GM21619 (cell line): ENCODE results near the gene KIF26A.
"Not testable (repeated sequence)": the region's sequence is repeated elsewhere in the genome, so short reads cannot be mapped to it uniquely, and the experiment has no call there.

ENCODE experiments used
- ATAC-seq: cut with Tn5 transposase; IDR thresholded peaks from one replicate; pipeline ENCODE4 v1.9.1; 2021; ENCODE audit not compliant: unreplicated experiment

Gene KIF26A

DNA sequence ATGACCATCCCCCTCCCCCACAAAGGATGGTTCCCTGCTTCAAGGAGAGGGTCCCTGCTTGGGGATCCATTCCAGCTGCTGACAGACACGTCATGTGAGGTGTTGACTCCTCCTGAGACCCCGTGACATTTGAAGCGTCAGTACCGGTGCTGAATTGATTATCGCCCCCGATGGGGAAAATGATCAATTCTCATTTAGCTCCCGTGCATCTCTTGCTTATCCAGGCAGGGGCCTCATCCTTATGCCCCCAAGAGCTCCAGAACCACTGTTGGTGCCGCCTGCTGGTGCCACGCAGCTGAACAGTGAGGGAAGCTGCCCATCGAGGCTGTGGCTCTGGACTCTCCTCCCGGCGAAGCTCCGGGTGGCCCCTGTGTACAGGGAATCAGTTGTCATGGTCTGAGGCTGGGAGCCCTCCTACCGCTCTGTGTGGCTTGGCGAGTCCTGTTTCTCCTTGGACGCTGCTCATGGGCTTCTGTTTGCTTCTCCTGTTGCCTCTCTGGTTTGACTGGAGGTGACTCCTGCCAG, 4.6 kb downstream of the KIF26A start:
- no peak for ATAC-seq

GRCh38 chr14:104143521-104144452, 5.4 kb downstream of the KIF26A start:
- ATAC-seq: no peak

- ATAC-seq: no peak
Observed at GRCh38 chr14:104144453-104144790, 6.0 kb downstream of the KIF26A start.

- no peak for ATAC-seq
Observed at GRCh38 chr14:104144911-104145825, 6.8 kb downstream of the KIF26A start.

GRCh38 chr14:104145826-104146601, 7.6 kb downstream of the KIF26A start:
- ATAC-seq: no peak

DNA sequence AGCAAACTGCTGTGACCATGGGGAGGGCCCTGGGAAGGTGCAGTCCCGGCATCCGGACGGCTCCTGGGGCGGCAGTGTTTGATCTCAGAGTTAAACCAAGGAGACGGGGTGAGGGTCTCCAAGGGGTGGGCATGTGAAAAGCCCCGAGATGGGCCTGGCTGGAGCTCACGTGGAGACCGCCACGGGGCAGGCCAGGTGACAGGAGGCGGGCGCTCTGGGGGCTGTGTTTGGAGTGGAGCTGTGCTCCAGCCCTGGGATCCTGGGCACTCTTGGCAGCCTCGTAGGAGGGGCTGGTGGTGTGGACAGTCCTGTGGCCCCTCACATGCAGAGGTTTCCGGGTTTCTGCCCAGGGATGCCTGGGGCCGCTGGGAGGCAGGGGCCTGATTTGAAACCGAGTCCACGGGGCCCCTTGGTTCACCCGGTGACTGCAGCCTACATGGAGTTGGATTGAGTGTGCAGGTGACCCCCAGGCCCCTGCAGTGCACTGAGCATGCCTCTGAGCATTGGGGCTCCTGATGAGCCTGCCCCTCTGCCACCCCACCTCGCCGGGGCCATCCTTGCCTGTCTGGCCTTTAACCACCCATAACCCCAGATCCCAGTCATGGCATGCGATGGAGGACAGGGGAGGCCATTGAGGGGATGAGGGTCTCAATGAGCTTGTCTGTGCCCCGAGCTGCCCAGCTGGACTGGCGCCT, 8.4 kb downstream of the KIF26A start:
- no peak for ATAC-seq

DNA sequence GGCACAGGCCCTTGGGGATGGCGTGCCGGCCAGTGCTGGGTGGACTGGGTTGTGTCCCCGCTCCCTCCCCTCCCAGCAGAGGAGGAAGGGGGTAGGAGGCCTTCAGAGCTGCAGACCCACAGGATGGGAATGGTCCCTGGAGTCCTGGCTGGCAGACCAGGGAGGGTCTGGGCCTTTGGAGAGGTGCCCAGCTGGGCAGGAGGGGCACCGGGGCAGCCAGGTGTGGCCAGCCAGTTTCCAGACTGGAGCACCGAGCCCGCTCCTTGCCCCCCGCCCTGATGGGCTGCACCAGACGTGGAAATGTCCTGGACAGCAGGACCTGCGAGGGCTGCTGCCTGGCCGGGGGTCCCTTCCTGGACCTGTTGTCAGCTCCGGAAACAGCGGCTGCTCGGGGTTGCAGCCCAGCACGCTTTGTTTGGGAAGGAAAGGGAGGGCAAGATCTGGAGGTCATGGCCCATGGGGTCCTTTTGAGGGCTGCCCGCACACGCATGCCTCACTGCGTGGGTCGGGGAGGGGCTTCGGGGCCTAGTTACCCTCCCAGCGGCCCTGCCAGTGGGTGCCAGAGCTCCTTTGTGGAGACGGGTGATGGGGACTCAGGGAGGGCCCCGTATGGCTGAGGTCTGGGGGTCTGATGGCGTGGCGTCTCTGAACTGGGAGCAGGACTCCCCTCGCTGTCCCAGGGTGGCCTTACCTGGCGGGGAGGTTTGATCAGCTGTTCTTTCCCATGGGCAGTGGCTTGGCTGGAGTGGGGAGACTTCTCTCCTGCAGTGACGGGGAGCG, 9.1 kb downstream of the KIF26A start:
- ATAC-seq: no peak

GRCh38 chr14:104148433-104149277, 10.3 kb downstream of the KIF26A start:
- no peak for ATAC-seq

DNA sequence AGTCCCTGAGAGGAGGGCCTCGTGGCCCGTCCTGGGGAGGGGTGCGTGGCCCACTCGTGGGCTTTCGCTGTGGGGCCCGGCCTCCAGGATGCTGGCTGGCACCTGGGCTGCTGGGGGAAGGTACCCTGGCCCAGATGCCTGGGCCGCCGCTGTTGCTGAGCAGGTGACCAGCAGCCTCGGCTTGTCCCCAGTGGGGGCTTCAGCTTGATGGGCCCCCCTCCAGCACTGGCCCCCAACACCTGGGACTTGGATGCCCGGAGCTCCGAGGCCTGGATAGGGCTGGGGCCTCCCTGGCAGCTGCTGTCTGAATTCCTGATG, 10.8 kb downstream of the KIF26A start:
- ATAC-seq: no peak

DNA sequence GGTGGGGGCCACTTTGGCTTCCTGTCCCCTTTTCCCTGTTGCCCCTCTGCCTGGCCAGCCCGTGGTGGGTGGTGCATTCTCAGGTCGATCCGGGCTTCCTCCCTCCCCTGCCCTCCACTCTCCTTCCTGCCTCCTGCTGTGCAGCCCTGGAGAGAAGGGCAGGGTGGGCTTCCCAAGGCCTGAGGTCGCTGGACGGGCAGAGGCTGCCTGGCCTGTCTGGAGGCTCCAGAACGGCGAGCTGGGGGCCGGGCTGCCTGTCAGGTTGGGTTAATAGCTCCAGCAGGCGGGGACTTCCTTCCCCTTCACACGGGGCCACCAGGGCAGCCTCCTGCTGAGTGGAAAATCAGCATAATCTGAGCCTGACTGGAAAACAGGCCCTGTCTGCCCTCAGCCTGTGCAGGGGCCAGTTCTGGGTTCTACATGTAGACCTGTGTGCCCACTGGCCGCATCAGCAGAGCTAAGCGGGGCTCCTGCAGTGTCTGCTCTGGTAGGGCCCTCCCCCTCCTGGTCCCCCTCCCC, 11.3 kb downstream of the KIF26A start:
- no peak for ATAC-seq

DNA sequence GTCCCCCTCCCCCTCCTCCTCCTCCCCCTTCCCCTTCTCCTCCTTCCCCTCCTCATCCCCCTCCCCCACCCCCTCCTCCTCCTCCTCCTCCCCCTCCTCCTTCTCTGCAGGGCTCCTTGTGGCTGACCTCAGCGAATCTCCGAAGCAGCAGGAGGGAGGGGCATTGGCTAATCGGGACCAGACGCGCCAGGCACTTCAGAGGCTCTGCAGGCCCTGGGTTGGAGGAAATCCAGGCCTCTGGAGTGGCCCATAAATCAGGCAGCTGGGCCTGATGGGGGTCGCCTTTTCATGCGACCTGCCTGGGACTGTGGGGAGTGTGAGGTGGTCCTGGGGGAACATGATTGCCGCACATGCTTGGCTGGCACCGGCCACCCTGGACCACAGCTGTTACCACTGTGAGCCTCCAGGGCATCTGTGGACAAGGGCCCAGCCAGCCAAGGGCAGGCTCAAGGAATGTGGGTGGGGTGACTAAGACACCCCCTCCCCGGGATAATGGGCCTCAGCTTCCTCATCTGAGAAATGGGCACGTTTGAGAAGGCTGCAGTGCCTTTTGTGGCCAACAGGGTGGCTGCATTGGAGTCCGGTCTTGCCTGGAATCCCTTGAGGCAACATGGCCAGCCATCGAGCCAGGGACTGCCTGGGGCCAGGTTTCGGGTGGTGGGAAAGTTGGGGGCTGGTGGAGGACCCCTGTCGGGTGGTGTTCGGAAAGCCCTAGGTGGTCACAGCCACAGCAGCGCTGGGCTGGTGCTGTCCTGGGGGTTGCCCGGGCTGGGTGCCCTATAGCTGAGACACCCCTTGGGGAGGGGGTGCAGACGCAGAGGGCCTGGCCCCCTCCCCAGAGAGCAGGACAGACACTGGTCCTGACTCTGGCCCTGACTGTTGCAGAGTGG, 12.0 kb downstream of the KIF26A start:
- no peak for ATAC-seq

DNA sequence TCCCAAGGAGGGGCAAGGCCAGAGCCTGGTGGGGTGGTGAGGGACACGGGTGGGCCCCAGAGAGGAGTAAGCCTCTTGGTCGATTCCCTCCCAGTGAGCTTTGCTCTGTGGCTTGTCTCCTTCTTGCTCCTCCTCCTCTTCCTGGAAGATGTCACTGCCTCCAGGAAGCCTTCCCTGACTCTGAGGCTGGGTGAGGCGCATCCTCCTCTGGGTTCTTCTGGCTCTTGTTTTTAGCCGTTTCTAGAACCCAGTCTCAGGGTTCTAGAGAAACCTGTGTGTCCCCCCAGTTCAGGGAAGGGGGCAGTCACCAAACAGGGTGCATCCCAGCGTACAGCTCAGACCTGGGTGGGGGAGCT, 12.6 kb downstream of the KIF26A start:
- no peak for ATAC-seq

DNA sequence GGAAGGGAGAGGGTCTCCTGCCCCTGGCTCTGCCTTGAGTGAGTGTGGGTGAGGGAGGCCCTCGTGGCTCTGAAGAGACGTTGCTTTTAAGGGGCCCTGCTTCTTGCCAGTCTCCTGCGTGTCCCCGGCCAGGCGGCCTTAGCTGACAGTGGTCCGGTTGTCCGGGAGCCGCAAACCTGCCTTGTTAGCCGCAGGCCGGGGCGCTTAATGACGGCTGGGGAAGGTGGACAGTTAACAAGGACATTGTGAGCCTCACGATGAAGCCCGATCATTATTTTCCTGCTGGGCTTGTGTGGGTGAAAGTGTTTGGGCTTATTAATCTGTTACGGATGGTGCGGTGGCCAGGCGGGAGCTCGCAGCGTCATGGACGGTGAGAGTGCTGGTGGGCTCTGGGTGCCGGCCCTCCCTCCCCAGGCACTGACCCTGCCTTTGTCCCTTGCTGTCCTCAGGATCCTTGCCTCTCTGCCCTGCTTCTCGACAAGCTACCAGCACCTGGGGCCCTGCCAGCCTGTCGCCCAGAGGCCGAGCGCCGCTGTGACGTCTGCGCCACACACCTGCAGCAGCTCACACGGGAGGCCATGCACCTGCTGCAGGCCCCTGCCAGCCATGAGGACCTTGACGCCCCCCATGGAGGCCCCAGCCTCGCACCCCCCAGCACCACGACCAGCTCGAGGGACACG, 13.3 kb downstream of the KIF26A start:
- no peak for ATAC-seq

DNA sequence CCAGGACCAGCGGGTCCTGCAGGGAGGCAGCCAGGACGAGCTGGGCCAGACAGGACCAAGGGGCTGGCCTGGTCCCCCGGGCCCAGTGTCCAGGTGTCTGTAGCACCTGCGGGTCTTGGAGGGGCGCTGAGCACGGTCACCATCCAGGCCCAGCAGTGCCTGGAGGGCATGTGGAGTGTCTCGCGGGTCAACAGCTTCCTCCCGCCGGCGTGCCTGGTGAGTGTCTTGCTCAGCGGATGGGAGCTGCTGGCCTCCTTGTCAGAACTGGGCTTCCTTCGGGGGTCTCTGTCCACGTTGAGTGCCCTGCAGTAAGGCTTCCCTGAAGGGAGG, 13.8 kb downstream of the KIF26A start:
- no peak for ATAC-seq

DNA sequence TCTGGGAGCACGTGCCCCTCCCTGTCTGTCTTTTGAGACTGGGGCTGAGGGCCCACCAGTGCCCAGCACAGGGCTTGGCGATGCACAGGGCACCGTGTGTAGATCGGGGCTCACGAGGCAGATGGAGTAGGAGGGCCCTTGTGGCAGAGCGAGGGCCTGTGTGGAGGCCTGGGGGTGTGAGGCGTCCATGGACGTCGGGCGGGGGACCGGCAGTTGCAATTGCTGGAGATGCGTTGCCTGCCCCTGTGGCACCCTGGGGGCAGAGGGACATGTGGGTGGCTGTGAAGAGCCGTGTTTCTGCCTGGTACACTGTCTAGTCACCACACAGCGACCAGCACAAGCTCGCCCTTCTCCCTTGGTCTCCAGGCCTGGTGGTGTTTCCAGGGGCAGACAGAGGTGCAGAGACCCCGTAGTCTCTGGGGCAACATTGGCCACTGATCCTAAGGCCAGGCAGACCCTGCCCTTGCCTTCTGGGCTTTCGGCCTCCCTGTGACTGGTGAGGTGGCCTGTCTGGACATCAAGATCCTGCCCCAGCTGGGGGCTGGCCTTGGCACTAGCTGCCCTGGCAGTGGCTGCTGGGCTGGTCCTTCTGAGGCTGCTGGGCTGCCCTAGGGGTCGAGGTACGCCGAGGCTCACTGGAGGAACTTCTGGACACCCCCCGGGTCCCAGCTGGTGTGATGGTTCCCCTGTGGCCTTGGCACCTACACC, 14.5 kb downstream of the KIF26A start:
- no peak for ATAC-seq

GRCh38 chr14:104153394-104153755, 15.0 kb downstream of the KIF26A start:
- ATAC-seq: not testable (repeated sequence)

- no peak for ATAC-seq
Observed at GRCh38 chr14:104154246-104154645, 15.9 kb downstream of the KIF26A start.
